GM19372 (cell line): Measurements from ENCODE around the gene BNC2.

Experiments
- ATAC-seq: cut with Tn5 transposase; IDR thresholded peaks from one replicate; pipeline ENCODE4 v1.9.1; 2021; ENCODE audit warnings: mild to moderate bottlenecking, low read depth, moderate library complexity; ENCODE audit not compliant: unreplicated experiment

The BNC2 gene

GRCh38 chr9:16431666-16432392, 438.6 kb downstream of the BNC2 start:
- ATAC-seq = no peak

DNA sequence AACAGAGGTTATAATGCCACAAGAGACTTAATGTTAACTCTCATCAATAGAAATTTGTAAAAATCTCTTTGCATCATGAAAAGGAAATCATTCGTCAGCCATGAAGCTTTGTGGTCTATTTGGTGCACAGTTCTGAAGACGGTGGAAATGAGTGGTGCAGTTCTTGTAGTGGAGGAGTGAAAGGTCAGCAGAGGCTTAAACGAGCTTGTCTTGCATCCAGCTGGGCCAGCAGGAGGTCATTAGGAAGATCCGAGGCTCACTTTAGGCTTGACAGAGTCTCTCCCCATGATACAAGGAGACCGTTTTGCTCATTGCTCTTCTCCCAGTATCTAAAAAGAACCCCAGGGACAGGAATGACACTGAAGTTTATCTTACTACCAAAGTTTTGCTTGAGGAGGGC, 440.8 kb downstream of the BNC2 start:
- ATAC-seq = no peak

GRCh38 chr9:16427873-16428427, 442.5 kb downstream of the BNC2 start:
- no peak for ATAC-seq

- ATAC-seq = no peak
Observed at GRCh38 chr9:16426716-16427115, 443.8 kb downstream of the BNC2 start.

GRCh38 chr9:16425562-16426231, 444.8 kb downstream of the BNC2 start:
- no peak for ATAC-seq

DNA sequence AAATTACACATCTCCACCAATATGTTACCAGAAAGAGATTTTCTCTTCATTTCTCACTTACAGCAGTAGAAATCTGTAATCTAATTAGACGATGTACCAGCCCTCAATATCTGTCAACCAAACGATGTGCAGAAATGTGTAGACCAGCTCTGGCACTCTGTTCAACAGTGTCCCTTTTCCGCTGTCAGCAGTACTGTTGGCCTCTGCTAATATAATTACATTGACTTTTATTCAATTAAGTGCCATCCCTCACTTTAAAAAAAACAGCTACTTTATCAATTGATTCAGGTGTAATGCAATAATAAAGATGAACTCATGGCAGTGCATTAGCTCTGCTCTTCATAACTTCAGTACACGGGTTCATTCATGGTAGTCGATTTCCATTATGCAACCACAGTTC, 448.4 kb downstream of the BNC2 start:
- ATAC-seq = no peak

DNA sequence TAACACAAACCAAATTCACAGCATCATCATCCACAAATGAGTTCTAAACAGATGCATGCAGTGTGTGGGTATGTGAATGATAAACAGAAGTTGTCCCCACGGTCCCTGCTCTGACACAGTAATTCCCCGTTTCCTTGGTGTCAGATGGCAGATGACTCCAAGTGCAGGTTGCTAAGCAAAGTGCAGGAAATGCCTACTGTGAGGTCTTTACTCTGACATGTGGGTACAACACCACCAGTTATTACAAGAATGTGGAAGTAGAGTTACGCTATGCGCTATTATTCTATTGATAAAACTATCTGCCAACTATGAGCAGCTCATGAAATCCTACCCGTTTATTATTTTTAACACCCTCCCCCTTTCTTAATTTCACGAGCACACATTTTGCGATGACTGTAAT, 448.9 kb downstream of the BNC2 start:
- ATAC-seq = no peak

DNA sequence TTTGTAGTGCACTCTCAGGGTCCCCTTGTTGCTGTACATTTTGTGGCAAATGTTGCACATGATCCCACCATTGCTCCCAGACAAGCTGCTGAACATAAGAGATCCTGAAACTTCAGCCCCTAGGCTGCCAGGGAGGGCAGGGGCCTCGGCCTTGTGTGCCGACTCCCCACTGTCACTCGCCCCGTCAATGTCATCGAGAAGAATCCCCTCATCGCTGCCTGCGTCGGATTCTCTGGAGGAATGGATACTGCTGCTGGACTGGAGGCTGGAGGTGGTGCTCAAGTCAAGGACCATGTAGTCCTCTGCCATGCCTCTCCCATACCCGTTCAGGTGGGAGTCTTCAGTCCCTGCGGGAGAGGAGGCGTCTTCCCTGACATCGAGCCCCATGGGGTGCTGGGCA, 451.3 kb downstream of the BNC2 start:
- no peak for ATAC-seq

DNA sequence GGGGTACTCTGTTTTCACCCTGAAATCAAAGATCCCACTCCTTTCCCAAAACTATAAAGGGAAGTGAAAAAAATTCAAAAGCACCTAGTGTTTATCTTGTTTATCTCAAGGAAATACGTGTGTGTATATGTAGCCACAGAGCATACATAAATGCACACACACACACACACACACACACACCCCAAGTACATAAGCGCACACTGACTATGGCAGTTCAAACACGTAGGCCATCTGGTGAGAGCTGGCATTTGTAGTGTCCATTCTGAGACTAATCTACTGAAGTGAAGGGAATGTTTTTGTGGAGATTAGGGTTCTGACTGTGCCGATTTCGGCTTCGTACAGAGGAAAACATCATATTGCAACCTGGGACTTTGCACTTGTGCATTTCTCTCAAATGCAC, 451.7 kb downstream of the BNC2 start:
- ATAC-seq = no peak

DNA sequence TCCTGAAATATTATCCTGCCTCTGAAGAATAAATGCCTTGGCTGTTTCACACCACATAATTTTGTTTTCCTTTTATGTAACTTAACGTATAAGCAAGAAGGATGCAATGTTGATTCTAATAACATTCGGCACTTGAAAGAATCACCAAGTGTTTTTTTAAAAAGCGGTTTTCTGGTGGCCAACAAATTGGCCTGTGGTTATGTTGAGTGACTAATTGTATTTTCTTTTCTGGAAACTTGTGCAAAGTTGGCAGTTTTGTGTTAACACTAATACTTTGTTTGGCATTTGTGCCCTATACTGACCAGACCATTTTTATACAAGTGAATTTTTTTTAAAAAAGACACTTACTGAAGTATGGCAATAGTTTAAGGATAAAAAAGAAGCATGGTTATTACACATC, 452.7 kb downstream of the BNC2 start:
- no peak for ATAC-seq

DNA sequence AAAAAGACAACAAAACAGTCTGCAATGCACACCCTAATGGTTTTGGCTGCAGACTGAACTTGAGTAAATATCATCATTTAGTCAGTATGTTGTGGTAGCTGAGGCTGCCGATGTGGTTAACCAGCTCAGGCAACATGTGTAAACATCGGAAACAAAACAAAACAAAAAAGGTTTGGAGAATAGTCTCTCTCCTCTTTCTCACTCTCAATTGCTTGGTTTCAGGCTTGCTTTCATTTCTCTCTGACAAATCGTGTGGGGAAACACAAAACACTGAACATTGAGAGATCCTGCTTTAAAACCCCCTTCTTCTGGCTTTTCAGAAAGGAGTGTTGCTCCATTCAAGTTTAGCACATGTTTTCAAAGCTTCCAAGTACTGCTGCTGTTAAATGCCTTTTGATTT, 453.3 kb downstream of the BNC2 start:
- ATAC-seq = no peak

DNA sequence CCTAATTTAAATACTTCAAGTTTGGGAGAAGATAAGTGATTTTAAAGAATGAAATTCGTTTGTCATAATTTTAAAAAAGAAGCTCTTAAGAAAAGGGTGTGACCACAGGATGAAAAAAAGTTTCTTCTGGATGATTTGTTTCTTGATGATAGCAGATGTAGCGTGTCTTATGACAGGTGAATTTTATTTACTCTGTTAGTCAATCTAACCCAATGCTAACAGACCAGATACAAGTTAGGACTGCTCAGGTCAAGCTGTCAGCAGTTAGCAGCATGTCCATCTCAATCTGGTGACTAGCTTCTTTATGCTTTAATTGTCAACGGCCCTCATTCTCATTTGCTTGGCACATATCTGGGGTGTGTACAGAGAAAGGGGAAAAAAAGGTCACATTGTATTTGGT, 456.0 kb downstream of the BNC2 start:
- no peak for ATAC-seq

GRCh38 chr9:16413509-16414016, 456.9 kb downstream of the BNC2 start:
- no peak for ATAC-seq

DNA sequence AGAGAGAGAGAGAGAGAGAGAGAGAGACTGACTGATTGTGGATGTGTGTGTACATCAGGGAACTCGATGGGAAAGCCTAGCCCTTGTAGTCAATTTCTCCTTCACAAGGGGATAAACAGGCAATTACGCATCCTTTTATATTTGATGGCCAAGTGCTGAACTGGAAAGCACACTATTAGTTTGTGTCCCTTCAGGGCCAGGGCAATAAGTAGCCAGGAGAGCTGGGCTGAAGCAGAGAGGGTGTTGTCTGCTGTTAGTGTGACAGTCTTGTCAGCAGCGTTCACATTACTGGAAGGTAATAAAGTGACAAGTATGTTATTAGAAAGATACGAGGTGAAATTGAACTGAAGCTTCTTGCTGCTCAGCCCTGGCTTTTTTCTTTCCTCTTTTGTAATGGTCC, 457.7 kb downstream of the BNC2 start:
- ATAC-seq = no peak

DNA sequence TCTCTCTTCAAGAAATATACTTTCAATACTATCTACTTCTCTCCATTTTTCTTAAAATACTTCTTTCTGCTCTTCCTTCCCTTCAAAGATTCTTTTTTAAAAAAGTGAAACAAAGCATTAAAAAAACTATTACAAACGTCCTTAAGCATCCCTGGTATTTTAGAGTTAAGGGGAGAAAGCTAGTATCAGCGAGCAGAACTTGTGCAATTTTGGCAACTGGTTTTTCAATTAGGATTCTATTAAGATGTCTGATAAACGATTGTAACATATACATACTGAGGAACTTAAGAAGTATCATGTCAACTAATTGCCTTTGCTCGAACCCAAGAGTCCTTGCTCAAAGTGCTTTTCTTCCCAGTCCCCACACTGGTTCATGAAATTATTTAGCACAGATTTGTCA, 459.2 kb downstream of the BNC2 start:
- ATAC-seq = no peak

DNA sequence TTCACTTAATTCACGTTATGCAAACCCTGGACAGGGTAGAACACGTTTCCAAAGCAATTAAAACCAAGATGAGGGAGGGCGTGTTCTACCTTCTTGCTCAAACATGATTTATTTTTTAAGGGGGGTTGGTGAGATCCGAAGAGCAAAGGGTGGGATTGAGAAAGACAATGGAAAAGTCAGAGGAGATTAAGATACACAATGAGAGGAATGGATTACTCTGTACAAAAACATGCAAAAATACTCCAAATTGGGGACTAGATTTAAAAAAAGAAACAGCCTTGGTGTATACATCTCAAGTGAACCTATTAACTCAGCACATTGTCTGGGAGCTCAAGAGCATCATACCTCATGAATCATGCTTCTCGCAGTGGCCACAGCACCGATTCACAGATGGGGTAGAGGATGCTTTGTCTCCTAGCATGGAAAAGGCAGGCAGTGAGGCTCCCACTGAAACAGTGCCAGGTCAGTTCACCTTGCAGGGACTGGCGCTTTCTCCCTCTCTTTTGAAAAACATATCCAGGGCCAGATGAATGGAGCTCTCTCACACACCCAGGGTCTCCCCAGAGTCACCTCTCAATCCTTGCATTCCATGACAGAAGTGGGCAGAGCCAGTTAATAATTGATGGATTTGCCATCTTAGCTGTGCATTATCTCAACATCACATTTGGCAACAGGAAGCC, 459.7 kb downstream of the BNC2 start:
- no peak for ATAC-seq

GRCh38 chr9:16407617-16408016, 462.9 kb downstream of the BNC2 start:
- no peak for ATAC-seq

DNA sequence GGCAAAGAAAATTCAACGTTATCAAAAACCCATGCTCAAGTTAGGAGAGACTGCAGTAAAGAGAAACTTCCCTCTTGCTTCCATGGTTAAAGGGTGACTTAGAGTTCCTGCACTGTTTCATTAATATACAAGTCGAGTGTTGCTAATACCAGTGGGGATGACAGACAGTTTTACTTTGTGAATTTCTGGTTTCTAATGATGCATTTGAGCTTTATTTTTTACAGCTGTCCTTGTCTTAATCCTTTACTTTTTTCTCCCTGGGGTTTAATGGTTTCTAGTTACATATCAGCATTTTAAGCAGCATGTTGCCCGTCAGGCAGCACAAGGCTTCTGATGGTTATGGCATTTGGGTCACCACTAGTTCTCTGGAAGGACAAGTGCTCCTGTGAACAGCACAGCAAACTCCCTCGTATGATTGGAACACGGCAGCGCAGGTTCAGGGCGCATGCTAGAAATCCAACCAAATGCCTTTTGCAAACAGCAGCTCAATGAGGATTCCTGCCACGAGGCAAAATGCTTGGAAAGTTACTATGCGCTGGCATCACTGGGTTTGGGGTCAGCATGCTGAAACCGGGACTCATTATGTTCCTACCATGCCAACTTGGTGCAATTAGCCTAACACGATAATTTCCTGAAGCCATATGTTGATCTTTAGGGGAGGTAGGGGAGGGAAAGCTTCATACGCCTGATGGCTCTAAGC, 463.8 kb downstream of the BNC2 start:
- no peak for ATAC-seq

DNA sequence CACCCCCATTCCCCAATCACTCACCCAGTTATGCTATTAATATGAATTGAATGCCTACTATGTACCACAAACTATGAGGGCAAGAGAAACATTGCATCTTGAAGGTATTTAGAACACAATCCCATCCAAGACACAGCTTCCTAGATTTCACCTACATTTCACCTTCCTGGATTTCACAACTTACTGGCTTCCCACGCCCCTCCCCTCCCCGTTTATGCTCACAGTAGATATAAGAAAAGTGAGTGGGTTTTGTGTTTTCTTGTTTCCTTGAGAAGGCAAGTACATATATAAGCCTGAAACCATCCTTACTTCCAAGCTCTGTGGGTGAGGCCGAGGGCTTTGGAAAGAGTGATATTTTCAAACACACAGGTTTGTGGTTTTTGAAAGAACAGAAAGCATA, 465.0 kb downstream of the BNC2 start:
- ATAC-seq = no peak

- ATAC-seq = no peak
Observed at GRCh38 chr9:16401701-16402100, 468.8 kb downstream of the BNC2 start.

DNA sequence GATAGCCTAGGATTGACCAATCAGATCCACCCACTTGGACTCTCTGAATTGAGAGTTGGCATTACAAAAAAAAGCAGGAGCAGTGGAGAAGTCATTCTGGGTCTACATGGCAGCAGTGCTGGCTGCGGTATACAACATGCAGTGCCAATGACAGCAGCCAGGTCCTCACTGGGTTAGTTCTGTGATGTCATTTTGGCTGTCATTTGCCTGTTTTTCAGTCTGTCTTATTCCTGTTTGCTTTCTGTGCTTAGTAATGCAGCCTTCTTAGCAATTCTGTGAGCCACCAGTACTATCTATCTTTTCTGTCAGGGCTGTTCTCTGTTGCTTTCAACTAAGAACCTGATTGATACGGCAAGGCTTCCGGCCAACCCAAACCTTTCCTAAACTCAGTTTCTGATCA, 471.8 kb downstream of the BNC2 start:
- no peak for ATAC-seq
